ENCODE results near the gene NFIB. TPM values are rescaled to one million over a fixed set of nuclear protein-coding genes. Genes with fewer than 3 reads are reported as not detected.

NFIB gene
- total and polyA plus RNA-seq, 2 of the 13 experiments (the other 11 are each of a cell fraction or from before 2014, with no cell fraction given), result 0.98 to 4.6 TPM

GRCh38 chr9:14340219-14340873 is 26.4 kb upstream of the NFIB start:
- Histone ChIP-seq H3K79me2 (ENCODE audit: insufficient read depth, low read length) (no peaks in the 10 kb centered on the region), H3K9me3 (ENCODE audit: low read length) (no peaks in the 10 kb centered on the region), H3K36me3 (replicated peaks in 1 of 2; ENCODE audit: control insufficient read depth in 1 of 2, insufficient read depth in 2 of 2, low read length in 2 of 2) (no peaks in the 10 kb centered on the region), H3K27me3 (ENCODE audit: control insufficient read depth in 1 of 2, insufficient read depth in 2 of 2, low read length in 2 of 2) (peaks cover 6 to 34% of the 10 kb centered on the region in 2 experiments; a peak in 4 of 5 replicates), H3K27ac (ENCODE audit: extremely low read length, insufficient read depth, low read length) (no peak overlapping the region), H3K4me1 (ENCODE audit: insufficient read depth, low read length) (peaks cover 5% of the 10 kb centered on the region; the same call in 1 of the 2 replicates), H3K4me3 (replicated peaks in 1 of 3; ENCODE audit: insufficient read depth in 1 of 3, low read depth in 2 of 3, low read length in 3 of 3) (no peak overlapping the region), H3K9ac (ENCODE audit: insufficient read depth, low read depth, low read length) (no peak overlapping the region), H2AFZ (ENCODE audit: low read length) (no peak overlapping the region), H4K20me1 (ENCODE audit: insufficient read depth, low read length) (no peaks in the 10 kb centered on the region), H3K4me2 (ENCODE audit: low read depth, low read length) (no peak overlapping the region)
- in situ Hi-C loops (cut with HindIII; ENCODE audit: extremely low pct_ligation_motif_present, low pct_unique_long_range_greater_than_20kb), result no loop called here
- intact Hi-C loops (cut with micrococcal nuclease; ENCODE audit: unreplicated experiment), result no loop called here
- 35% methylated on average over 8 of the region's 8 CpGs for WGBS (ENCODE audit: low lambda C conversion rate)
- no peak for ATAC-seq
- CTCF ChIA-PET (ENCODE audit: low intra/inter-chr PET ratio, low total read pairs), result no interaction called here
- BruUV-seq (replicated peaks), result no TSS peak
- POLR2A ChIA-PET, result no interaction called here
- FAIRE-seq, result no peak
- DNase-seq (ENCODE audit: low spot score), result no peak
- TF ChIP-seq HOXA3 (CRISPR knock-in tag; IDR thresholded peaks at IDR 0.05), result no peak
- TF ChIP-seq RBFOX2 (IDR thresholded peaks at IDR 0.05; ENCODE audit: low read depth, low read length), result no peak
- TF ChIP-seq, protein P1, sequence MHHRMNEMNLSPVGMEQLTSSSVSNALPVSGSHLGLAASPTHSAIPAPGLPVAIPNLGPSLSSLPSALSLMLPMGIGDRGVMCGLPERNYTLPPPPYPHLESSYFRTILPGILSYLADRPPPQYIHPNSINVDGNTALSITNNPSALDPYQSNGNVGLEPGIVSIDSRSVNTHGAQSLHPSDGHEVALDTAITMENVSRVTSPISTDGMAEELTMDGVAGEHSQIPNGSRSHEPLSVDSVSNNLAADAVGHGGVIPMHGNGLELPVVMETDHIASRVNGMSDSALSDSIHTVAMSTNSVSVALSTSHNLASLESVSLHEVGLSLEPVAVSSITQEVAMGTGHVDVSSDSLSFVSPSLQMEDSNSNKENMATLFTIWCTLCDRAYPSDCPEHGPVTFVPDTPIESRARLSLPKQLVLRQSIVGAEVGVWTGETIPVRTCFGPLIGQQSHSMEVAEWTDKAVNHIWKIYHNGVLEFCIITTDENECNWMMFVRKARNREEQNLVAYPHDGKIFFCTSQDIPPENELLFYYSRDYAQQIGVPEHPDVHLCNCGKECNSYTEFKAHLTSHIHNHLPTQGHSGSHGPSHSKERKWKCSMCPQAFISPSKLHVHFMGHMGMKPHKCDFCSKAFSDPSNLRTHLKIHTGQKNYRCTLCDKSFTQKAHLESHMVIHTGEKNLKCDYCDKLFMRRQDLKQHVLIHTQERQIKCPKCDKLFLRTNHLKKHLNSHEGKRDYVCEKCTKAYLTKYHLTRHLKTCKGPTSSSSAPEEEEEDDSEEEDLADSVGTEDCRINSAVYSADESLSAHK (CRISPR knock-in tag; IDR thresholded peaks at IDR 0.05; ENCODE audit: borderline replicate concordance), result no peak
- no peak for TF ChIP-seq PITX1 (CRISPR knock-in tag; IDR thresholded peaks at IDR 0.05)

DNA sequence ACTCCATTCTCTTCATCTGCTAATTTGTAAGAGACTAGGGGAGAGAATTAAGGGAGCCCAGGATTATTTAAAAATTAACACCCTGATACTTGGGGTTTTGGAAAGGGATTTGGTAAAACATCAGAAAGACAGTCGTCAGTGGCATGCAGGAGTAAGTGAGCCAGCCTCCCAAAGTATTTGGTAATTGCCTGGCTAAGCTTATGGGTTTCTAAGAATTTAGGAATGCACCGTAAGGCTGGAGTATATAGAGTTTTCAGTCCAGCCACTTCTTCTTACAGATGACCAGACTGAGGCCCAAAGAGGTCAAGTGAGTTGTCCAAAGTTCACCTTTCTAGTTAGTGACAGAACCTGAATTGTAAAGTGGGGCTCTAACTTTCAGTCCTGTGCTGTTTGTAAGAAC is 25.8 kb upstream of the NFIB start:
- no TSS peak for BruUV-seq (replicated peaks)
- H3K9ac ChIP-seq (ENCODE audit: insufficient read depth, low read depth, low read length), result no peak overlapping the region
- H3K79me2 ChIP-seq (ENCODE audit: insufficient read depth, low read length), result no peaks in the 10 kb centered on the region
- in situ Hi-C loops (cut with HindIII; ENCODE audit: extremely low pct_ligation_motif_present, low pct_unique_long_range_greater_than_20kb), result no loop called here
- intact Hi-C loops (cut with micrococcal nuclease; ENCODE audit: unreplicated experiment), result no loop called here
- no peak overlapping the region for H3K4me2 ChIP-seq (ENCODE audit: low read depth, low read length)
- H3K27ac ChIP-seq (ENCODE audit: extremely low read length, insufficient read depth, low read length), result no peak overlapping the region
- no peaks in the 10 kb centered on the region for H3K36me3 ChIP-seq (replicated peaks in 1 of 2; ENCODE audit: control insufficient read depth in 1 of 2, insufficient read depth in 2 of 2, low read length in 2 of 2)
- 5% methylated on average over 2 of the region's 2 CpGs for WGBS (ENCODE audit: low lambda C conversion rate)
- no peaks in the 10 kb centered on the region for H3K9me3 ChIP-seq (ENCODE audit: low read length)
- no peak for FAIRE-seq
- DNase-seq (ENCODE audit: low spot score), result no peak
- CTCF ChIA-PET (ENCODE audit: low intra/inter-chr PET ratio, low total read pairs), result no interaction called here
- ATAC-seq, result no peak
- POLR2A ChIA-PET, result no interaction called here
- peaks cover 5% of the 10 kb centered on the region; the same call in 1 of the 2 replicates for H3K4me1 ChIP-seq (ENCODE audit: insufficient read depth, low read length)
- H3K4me3 ChIP-seq (replicated peaks in 1 of 3; ENCODE audit: insufficient read depth in 1 of 3, low read depth in 2 of 3, low read length in 3 of 3), result no peak overlapping the region
- H3K27me3 ChIP-seq (ENCODE audit: control insufficient read depth in 1 of 2, insufficient read depth in 2 of 2, low read length in 2 of 2), result peaks cover 4 to 28% of the 10 kb centered on the region in 2 experiments; a peak in 4 of 5 replicates
- H2AFZ ChIP-seq (ENCODE audit: low read length), result no peak overlapping the region
- no peaks in the 10 kb centered on the region for H4K20me1 ChIP-seq (ENCODE audit: insufficient read depth, low read length)
- TF ChIP-seq STAG1 (CRISPR knock-in tag; IDR thresholded peaks at IDR 0.05) (no peak), GATAD1 (CRISPR knock-in tag; IDR thresholded peaks at IDR 0.05) (no peak), THAP7 (CRISPR knock-in tag; IDR thresholded peaks at IDR 0.05) (no peak), ZNF350 (CRISPR knock-in tag; IDR thresholded peaks at IDR 0.05; ENCODE audit: borderline replicate concordance, low read depth) (no peak), ZNF337 (CRISPR knock-in tag; IDR thresholded peaks at IDR 0.05; ENCODE audit: borderline replicate concordance, low read depth) (no peak), USF2 (IDR thresholded peaks at IDR 0.05; ENCODE audit: low read depth, low read length) (no peak), USF2 (CRISPR knock-in tag; IDR thresholded peaks at IDR 0.05; ENCODE audit: borderline replicate concordance) (no peak)

All from HepG2 (cell line).